Astrocyte of the cerebellum (primary cell): ENCODE measurements around the gene TOR2A.
A peak's percentile ranks its signal among the peaks of the same experiment; 100 is the strongest.

ENCODE experiments used
- DNase-seq: peaks from one replicate; pipeline ENCODE4 v3.0.0-alpha.2; 2011; ENCODE audit warnings: low read depth
- H3K4me3 ChIP-seq: 2 replicates; pipeline ENCODE4 v1.5.1; 2011; ENCODE audit warnings: mild to moderate bottlenecking, low read depth, low read length, moderate library complexity
- CTCF ChIP-seq: IDR thresholded peaks from 2 replicates; pipeline ENCODE4 v1.5.1; 2012; ENCODE audit warnings: low read length, low read depth, moderate library complexity, mild to moderate bottlenecking; ENCODE audit errors: missing control alignments
- in situ Hi-C: cut with HindIII; loops from 2 replicates; pipeline ENCODE4 v1.10.0; 2017; ENCODE audit warnings: low sequenced_read_pairs

The TOR2A gene

GRCh38 chr9:127721391-127721821 lies 13.7 kb downstream of the TOR2A start:
- no peak for DNase-seq
- in situ Hi-C loops = no loop called here
- no peak for TF ChIP-seq CTCF
- no peak overlapping the region for H3K4me3 ChIP-seq

- in situ Hi-C loops = no loop called here
- TF ChIP-seq CTCF = no peak
- H3K4me3 ChIP-seq = no peak overlapping the region
- no peak for DNase-seq
These were observed 14.2 kb downstream of the TOR2A start for GRCh38 chr9:127720865-127721227.

- no peak for TF ChIP-seq CTCF
- no peak overlapping the region for H3K4me3 ChIP-seq
- in situ Hi-C loops = no loop called here
- no peak for DNase-seq
These were observed 14.8 kb downstream of the TOR2A start for GRCh38 chr9:127720031-127720864.

DNA sequence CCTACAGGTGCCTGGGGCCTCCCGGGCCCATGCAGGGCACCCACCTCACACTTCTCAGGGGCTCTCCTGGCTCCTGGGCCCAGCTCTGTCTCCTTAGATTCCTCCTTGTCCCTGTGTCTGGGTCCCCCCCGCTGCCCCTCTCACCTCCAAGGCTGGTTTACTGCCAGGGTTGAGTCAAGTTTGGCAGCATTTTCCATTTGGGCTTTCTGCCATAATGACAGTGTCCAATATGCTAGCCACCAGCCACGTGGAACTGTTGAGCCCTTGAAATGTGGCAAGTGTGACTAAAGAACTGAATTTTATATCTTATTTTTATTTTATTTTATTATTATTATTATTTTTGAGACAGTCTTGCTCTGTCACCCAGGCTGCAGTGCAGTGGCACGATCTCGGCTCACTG lies 17.3 kb downstream of the TOR2A start:
- in situ Hi-C loops = no loop called here
- no peak for TF ChIP-seq CTCF
- DNase-seq = no peak
- no peak overlapping the region for H3K4me3 ChIP-seq

DNA sequence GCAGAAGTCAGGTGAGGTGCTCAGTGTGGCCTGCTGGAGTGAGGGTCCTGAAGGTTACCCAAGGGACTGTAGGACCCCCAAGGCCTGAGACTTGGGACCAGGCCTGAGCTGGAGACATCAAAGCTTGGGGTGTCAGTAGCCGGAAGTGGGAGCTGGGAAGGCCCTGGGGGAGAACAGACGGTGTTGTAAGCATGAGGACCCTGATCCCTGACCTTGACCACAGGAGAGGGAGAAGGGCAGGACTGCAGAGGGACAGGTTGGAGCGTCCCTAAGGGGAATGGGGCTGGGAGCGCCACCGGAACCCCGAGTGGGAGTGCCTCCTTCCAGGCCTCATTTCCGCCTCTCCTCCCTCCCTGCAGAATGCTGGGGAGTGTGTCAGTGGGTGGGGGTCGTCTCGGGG lies 18.7 kb downstream of the TOR2A start:
- in situ Hi-C loops = no loop called here
- peak overlapping the region; percentile 85 for H3K4me3 ChIP-seq
- no peak for DNase-seq
- no peak for TF ChIP-seq CTCF

DNA sequence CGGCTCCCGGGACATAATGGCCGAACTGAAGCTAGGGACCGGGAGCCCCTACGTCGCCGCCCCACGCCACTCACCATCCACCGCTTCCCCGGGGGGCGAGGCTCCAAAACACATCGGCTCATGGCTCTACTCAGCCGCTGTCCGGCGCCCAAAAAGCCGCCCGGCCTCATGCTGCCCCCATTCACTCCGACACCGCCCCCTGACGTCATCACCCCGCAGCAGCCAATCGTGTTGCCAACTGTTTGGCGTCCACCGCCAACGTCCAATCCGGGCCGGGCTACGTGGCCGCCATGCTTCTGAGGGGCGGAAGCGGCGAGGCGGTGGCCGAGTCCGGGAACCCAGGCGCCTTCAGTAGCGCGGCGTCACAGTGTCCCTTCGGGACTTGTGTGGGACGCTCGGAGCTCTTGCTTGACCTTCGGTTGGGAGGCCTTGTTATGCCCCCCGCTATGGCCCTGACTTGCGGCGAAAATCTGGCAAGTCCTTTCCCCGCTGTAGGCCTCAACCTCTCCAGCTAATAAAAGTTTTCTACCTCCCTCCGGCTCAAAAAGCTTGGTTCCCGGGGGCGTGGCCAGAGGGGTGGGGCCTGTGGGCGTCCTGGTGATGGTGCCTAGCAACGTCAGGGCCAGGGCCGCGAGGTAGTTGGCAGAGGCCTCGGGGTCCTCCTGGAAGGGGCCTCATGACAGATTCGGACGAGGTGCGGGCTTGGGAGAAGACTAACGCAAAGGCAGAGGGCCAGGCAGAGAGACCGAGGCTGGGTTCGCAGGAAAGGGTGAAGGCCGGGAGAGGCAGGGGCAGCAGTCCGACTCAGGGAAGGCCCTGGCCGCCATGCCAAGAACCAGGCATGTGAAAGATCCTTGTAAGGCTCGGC lies 19.4 kb downstream of the TOR2A start, which contains the start of the genes PTRH1 and TTC16:
Gene PTRH1 (minus strand): TSS at position 194 of the 868 bp plus-strand sequence. CDS start 24 bp downstream, at position 170.
Gene TTC16 (plus strand): TSS at position 610 of the 868 bp plus-strand sequence. CDS start 67 bp downstream, at position 677.
- peak within 1 kb of the TSS; percentile 85 for H3K4me3 ChIP-seq
- in situ Hi-C loops = no loop called here
- DNase-seq = peak; percentile 84
- no peak for TF ChIP-seq CTCF
